PC-3 (cell line): ENCODE data around the gene NPW.

Experiments used
- CTCF ChIP-seq: fragments of 300-600 bp; sonication (generic); conservative IDR thresholded peaks from 2 replicates; pipeline ENCODE4 v1.5.1; 2017; ENCODE audit warnings: antibody characterized with exemption, low read depth, mild to moderate bottlenecking, low read length
- EZH2 ChIP-seq: fragments of 300-600 bp; sonication (generic); IDR thresholded peaks from one replicate; pipeline ENCODE4 v1.6.1; 2017; ENCODE audit warnings: antibody characterized with exemption, mild to moderate bottlenecking, low read length; ENCODE audit not compliant: unreplicated experiment

DNA sequence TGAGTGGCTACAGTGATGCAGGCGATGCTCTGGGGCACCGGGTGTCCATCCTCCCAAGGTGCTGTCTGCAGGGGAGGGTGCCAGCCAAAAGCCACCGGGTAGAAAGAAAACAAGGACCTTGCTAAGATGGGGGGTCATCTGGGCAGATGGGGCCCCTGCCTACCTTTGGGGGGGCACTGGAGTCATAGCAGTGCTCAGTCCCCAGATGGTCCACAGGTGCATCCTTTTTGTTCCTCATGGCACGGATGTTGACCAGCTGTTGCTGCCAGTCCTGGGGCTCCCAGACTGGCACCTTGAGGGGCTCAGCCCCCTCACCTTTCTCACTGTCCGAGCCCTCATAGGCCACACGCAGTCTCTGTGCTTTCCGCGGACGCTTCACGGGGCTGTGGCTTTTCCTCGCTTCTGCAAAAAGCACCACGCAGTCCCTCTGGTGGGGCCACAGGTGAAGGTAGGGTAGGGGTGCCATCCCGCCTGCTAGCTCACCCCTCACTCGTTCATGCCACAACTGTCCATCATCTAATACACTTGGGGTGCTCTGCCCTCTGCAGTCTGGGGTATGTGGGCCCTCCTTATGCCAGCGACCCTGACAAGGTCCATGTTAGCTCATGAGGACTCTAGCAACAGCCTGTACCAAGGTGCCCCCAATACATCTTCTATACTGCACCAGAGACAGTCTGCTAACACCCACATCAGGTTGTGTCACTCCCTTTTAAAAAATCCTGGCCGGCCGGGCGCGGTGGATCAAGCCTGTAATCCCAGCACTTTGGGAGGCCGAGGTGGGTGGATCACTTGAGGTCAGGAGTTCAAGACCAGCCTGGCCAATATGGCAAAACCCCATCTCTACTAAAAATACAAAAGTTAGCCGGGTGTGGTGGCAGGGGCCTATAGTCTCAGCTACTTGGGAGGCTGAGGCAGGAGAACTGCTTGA, 26.6 kb downstream of the NPW start:
- TF ChIP-seq CTCF (no peak), EZH2 (no peak)
